Epithelial cell of proximal tubule (primary cell): ENCODE results near the gene ZNF3. TPM values are rescaled to one million over a fixed set of nuclear protein-coding genes. Genes with fewer than 3 reads are reported as not detected.

ENCODE experiments used
- DNase-seq: peaks from one replicate; pipeline ENCODE4 v3.0.0-alpha.2; 2011; ENCODE audit warnings: low read depth
- H3K4me3 ChIP-seq: 2 replicates; pipeline ENCODE4 v1.5.1; 2011; ENCODE audit warnings: low read depth, mild to moderate bottlenecking, low read length
- total RNA-seq: library from RNA; depleted of rRNA; stranded (reverse); fragments of >200 nt; gene quantifications from 2 replicates; pipeline ENCODE4 v1.2.3, GENCODE V29; 2015
- TF ChIP-seq, protein P1 (sequence below): conservative IDR thresholded peaks from 2 replicates; pipeline ENCODE4 v1.5.1; 2012; ENCODE audit warnings: low read depth, mild to moderate bottlenecking, low read length

Gene ZNF3
- total RNA-seq, 1 donor from 2014 or later: 20.3 TPM

GRCh38 chr7:100053215-100053614, 28.3 kb downstream of the ZNF3 start:
- peak; percentile 54 for DNase-seq
- no peak overlapping the region for H3K4me3 ChIP-seq
- TF ChIP-seq, protein P1, sequence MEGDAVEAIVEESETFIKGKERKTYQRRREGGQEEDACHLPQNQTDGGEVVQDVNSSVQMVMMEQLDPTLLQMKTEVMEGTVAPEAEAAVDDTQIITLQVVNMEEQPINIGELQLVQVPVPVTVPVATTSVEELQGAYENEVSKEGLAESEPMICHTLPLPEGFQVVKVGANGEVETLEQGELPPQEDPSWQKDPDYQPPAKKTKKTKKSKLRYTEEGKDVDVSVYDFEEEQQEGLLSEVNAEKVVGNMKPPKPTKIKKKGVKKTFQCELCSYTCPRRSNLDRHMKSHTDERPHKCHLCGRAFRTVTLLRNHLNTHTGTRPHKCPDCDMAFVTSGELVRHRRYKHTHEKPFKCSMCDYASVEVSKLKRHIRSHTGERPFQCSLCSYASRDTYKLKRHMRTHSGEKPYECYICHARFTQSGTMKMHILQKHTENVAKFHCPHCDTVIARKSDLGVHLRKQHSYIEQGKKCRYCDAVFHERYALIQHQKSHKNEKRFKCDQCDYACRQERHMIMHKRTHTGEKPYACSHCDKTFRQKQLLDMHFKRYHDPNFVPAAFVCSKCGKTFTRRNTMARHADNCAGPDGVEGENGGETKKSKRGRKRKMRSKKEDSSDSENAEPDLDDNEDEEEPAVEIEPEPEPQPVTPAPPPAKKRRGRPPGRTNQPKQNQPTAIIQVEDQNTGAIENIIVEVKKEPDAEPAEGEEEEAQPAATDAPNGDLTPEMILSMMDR: peak; percentile 48

DNA sequence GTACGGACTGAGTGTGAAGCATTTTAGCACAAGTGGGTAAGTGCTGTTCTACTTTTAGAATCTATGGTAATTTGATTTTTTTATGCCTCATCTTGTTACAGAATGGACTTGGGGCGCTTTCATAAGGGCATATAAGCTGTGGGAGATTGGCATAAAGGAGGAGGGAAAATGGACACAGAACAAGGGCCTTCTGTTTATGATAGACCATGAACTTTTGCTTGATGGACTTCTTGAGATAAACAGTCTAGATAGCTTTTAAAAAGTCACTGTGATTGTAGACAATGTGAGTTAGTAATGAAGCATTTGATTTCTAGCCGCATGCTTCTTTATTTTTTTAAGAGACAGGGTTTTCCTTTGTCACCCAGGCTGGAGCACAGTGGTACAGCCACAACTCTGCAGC, 29.9 kb downstream of the ZNF3 start:
- TF ChIP-seq, protein P1: no peak
- DNase-seq: no peak

GRCh38 chr7:100049441-100050291, 31.9 kb downstream of the ZNF3 start, which contains the start of gene ZSCAN21:
ZSCAN21 (plus strand) TSS chr7:100049774; CDS start chr7:100057007, 7,233 bp downstream.
- TF ChIP-seq, protein P1: peak; percentile 15

More for the DNA sequence above, 29.9 kb downstream of the ZNF3 start:
- H3K4me3 ChIP-seq: no peak overlapping the region

GRCh38 chr7:100048680-100049079, 32.8 kb downstream of the ZNF3 start:
- no peak for DNase-seq
- no peak overlapping the region for H3K4me3 ChIP-seq
- TF ChIP-seq, protein P1: no peak

More at GRCh38 chr7:100049441-100050291, 31.9 kb downstream of the ZNF3 start, which contains the start of gene ZSCAN21:
- H3K4me3 ChIP-seq: peak within 1 kb of the TSS; percentile 97
- DNase-seq: peak; percentile 22

DNA sequence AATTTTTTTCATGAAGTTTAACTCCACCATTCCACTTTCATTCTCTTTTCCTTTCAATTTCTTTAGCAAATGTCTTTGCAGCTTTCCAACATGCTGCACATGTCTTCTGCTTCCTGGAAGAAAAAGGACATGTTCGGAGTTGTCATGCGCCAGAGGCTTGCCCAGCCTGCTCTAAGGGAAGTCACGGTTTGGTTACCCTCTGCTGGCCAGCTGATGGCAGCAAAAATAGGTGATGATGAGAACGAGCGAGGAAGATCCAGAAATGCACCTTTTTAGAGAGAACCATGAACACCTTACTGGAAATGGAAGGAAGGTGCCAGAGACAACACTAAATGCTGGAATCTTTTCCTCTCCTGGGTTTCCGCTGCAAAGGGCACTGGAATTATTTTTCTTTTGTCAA, 36.8 kb downstream of the ZNF3 start:
- peak; percentile 13 for DNase-seq
- no peak overlapping the region for H3K4me3 ChIP-seq
- TF ChIP-seq, protein P1: peak; percentile 32

GRCh38 chr7:100040575-100040974, 40.9 kb downstream of the ZNF3 start:
- TF ChIP-seq, protein P1: no peak
- DNase-seq: no peak

More at GRCh38 chr7:100040575-100040974, 40.9 kb downstream of the ZNF3 start:
- H3K4me3 ChIP-seq: no peak overlapping the region
